ENCODE results near the gene C1RL. TPM values are rescaled to one million over a fixed set of nuclear protein-coding genes. Genes with fewer than 3 reads are reported as not detected.

Gene C1RL
- total RNA-seq, 1 experiment from 2014 or later: 17.7 TPM

DNA sequence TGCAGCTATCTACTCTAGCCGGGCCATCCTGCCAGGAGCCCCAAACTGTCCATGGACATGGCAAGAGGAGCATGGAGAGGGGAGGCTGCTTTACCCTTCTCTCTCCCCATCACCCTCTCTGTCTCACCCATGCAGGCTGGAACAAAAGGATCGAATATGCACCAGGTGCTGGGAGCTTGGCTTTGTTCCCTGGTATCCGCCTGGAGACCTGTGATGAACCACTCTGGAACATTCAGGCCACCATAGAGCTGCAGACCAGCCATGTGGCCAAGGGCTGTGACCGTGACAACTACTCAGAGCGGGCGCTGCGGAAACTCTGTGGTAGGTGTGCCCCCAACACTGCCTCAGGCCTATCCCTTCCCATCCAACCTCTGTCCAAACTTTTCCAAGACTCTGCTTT is 27.1 kb upstream of the C1RL start (continued):
- TF ChIP-seq AR (CRISPR knock-in tag; IDR thresholded peaks at IDR 0.05) (no peak), KAT7 (CRISPR knock-in tag; IDR thresholded peaks at IDR 0.05; ENCODE audit: borderline replicate concordance) (no peak)

DNA sequence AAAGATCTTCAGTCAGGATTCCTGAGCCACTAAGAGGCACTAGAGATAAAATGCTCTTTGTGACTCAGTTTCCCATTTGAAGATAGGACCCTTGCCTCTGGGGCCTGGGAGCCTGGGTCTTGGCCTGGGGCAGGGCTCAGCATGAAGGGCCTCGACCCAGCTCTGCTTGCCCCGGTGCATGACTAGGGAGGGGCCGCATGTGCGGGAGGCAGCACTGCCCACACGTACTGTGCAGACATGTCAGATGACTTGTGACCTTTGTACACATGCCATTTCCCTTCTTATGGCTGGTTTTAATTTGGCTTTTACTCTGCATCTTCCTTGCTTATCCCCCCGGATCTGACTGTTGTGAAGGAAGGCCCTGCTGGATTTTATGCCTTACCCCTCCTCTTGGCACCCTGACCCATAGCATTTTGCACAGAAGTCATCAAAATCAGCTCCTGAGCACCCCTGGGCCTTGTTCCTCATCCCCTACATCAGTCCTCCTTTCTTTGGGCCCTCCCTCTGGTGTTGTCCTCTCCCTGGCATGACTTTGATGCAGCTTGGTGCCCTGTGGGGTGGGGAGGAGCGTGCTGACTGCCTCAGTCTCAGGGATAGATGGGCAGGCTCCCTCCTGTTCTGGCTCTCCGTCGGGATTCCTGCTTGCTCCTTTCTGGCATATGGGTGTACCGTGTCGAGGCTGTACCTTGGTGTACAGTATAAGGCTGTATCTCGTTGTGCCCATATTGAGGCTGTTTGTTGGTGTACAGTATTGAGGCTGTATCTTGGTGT is 25.6 kb upstream of the C1RL start:
- Mint-ChIP-seq H3K36me3 (peaks cover 21% of the 10 kb centered on the region), H3K27ac (no peak overlapping the region), H3K4me3 (no peak overlapping the region), H3K27me3 (ENCODE audit: low read depth) (peaks cover 12% of the 10 kb centered on the region), H3K4me1 (peaks cover 16% of the 10 kb centered on the region), H3K9me3 (no peaks in the 10 kb centered on the region)
- DNase-seq (ENCODE audit: low spot score) (no peak), ATAC-seq (no peak)
- ChIA-PET CTCF (interaction anchor here (0.9 kb wide), 1 partner anchor 8 kb away, joined by 7 read pairs; no protein-coding TSS in a partner anchor), POLR2A (no interaction called here)
- TF ChIP-seq, protein P1, sequence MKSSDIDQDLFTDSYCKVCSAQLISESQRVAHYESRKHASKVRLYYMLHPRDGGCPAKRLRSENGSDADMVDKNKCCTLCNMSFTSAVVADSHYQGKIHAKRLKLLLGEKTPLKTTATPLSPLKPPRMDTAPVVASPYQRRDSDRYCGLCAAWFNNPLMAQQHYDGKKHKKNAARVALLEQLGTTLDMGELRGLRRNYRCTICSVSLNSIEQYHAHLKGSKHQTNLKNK (CRISPR knock-in tag; IDR thresholded peaks at IDR 0.05): no peak
- TF ChIP-seq, protein P2, sequence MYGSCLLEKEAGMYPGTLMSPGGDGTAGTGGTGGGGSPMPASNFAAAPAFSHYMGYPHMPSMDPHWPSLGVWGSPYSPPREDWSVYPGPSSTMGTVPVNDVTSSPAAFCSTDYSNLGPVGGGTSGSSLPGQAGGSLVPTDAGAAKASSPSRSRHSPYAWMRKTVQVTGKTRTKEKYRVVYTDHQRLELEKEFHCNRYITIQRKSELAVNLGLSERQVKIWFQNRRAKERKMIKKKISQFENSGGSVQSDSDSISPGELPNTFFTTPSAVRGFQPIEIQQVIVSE (CRISPR knock-in tag; IDR thresholded peaks at IDR 0.05; ENCODE audit: borderline replicate concordance): no peak
- TF ChIP-seq NR2C2 (CRISPR knock-in tag; IDR thresholded peaks at IDR 0.05) (no peak), PRDM15 (CRISPR knock-in tag; IDR thresholded peaks at IDR 0.05) (no peak), NFE2L1 (CRISPR knock-in tag; IDR thresholded peaks at IDR 0.05) (no peak), ESRRA (CRISPR knock-in tag; IDR thresholded peaks at IDR 0.05; ENCODE audit: borderline replicate concordance) (no peak), GABPB1 (CRISPR knock-in tag; IDR thresholded peaks at IDR 0.05) (no peak), NFATC4 (CRISPR knock-in tag; IDR thresholded peaks at IDR 0.05) (no peak), ARID4B (CRISPR knock-in tag; IDR thresholded peaks at IDR 0.05; ENCODE audit: borderline replicate concordance) (no peak), EMX1 (CRISPR knock-in tag; IDR thresholded peaks at IDR 0.05) (no peak), IRF1 (CRISPR knock-in tag; IDR thresholded peaks at IDR 0.05) (no peak), CBFB (CRISPR knock-in tag; IDR thresholded peaks at IDR 0.05; ENCODE audit: low read depth) (no peak)
- TF ChIP-seq, protein P3, sequence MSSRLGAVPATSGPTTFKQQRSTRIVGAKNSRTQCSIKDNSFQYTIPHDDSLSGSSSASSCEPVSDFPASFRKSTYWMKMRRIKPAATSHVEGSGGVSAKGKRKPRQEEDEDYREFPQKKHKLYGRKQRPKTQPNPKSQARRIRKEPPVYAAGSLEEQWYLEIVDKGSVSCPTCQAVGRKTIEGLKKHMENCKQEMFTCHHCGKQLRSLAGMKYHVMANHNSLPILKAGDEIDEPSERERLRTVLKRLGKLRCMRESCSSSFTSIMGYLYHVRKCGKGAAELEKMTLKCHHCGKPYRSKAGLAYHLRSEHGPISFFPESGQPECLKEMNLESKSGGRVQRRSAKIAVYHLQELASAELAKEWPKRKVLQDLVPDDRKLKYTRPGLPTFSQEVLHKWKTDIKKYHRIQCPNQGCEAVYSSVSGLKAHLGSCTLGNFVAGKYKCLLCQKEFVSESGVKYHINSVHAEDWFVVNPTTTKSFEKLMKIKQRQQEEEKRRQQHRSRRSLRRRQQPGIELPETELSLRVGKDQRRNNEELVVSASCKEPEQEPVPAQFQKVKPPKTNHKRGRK (CRISPR knock-in tag; IDR thresholded peaks at IDR 0.05; ENCODE audit: borderline replicate concordance): no peak
- TF ChIP-seq, protein P4, sequence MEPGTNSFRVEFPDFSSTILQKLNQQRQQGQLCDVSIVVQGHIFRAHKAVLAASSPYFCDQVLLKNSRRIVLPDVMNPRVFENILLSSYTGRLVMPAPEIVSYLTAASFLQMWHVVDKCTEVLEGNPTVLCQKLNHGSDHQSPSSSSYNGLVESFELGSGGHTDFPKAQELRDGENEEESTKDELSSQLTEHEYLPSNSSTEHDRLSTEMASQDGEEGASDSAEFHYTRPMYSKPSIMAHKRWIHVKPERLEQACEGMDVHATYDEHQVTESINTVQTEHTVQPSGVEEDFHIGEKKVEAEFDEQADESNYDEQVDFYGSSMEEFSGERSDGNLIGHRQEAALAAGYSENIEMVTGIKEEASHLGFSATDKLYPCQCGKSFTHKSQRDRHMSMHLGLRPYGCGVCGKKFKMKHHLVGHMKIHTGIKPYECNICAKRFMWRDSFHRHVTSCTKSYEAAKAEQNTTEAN (CRISPR knock-in tag; IDR thresholded peaks at IDR 0.05): no peak
- TF ChIP-seq, protein P5, sequence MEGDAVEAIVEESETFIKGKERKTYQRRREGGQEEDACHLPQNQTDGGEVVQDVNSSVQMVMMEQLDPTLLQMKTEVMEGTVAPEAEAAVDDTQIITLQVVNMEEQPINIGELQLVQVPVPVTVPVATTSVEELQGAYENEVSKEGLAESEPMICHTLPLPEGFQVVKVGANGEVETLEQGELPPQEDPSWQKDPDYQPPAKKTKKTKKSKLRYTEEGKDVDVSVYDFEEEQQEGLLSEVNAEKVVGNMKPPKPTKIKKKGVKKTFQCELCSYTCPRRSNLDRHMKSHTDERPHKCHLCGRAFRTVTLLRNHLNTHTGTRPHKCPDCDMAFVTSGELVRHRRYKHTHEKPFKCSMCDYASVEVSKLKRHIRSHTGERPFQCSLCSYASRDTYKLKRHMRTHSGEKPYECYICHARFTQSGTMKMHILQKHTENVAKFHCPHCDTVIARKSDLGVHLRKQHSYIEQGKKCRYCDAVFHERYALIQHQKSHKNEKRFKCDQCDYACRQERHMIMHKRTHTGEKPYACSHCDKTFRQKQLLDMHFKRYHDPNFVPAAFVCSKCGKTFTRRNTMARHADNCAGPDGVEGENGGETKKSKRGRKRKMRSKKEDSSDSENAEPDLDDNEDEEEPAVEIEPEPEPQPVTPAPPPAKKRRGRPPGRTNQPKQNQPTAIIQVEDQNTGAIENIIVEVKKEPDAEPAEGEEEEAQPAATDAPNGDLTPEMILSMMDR (IDR thresholded peaks at IDR 0.05): no peak

All from WTC11 (cell line).